HG03521 (cell line): ENCODE data around the gene FARP1.

Experiments
- ATAC-seq: cut with Tn5 transposase; IDR thresholded peaks from one replicate; pipeline ENCODE4 v1.9.1; 2021; ENCODE audit warnings: mild to moderate bottlenecking, moderate library complexity; ENCODE audit not compliant: unreplicated experiment

The FARP1 gene

GRCh38 chr13:98278068-98278724 is 135.3 kb downstream of the FARP1 start:
- no peak for ATAC-seq

- ATAC-seq: no peak
Observed at GRCh38 chr13:98279473-98280175, 136.7 kb downstream of the FARP1 start.

- no peak for ATAC-seq
Observed at GRCh38 chr13:98280176-98280510, 137.2 kb downstream of the FARP1 start.

GRCh38 chr13:98284679-98285078 is 141.8 kb downstream of the FARP1 start:
- no peak for ATAC-seq

GRCh38 chr13:98285317-98285716 is 142.4 kb downstream of the FARP1 start:
- no peak for ATAC-seq

GRCh38 chr13:98285852-98286594 is 143.1 kb downstream of the FARP1 start:
- no peak for ATAC-seq

- ATAC-seq: no peak
Observed at GRCh38 chr13:98286799-98287198, 143.9 kb downstream of the FARP1 start.

GRCh38 chr13:98288211-98288610 is 145.3 kb downstream of the FARP1 start:
- ATAC-seq: no peak

GRCh38 chr13:98289339-98289945 is 146.5 kb downstream of the FARP1 start:
- no peak for ATAC-seq

GRCh38 chr13:98290261-98290660 is 147.4 kb downstream of the FARP1 start:
- ATAC-seq: no peak

GRCh38 chr13:98291658-98292057 is 148.8 kb downstream of the FARP1 start:
- ATAC-seq: no peak

GRCh38 chr13:98293103-98293502 is 150.2 kb downstream of the FARP1 start:
- ATAC-seq: no peak

GRCh38 chr13:98293570-98294142 is 150.8 kb downstream of the FARP1 start:
- ATAC-seq: no peak

- no peak for ATAC-seq
Observed at GRCh38 chr13:98295371-98295770, 152.5 kb downstream of the FARP1 start.

- no peak for ATAC-seq
Observed at GRCh38 chr13:98297051-98297450, 154.2 kb downstream of the FARP1 start.

GRCh38 chr13:98297745-98298144 is 154.9 kb downstream of the FARP1 start:
- ATAC-seq: no peak

- no peak for ATAC-seq
Observed at GRCh38 chr13:98298599-98298998, 155.7 kb downstream of the FARP1 start.

- ATAC-seq: no peak
Observed at GRCh38 chr13:98299235-98299965, 156.5 kb downstream of the FARP1 start.

- no peak for ATAC-seq
Observed at GRCh38 chr13:98299966-98300350, 157.1 kb downstream of the FARP1 start.

GRCh38 chr13:98300956-98301641 is 158.2 kb downstream of the FARP1 start:
- no peak for ATAC-seq
